ENCODE results near the gene WIZ.

- no peak for TF ChIP-seq SUZ12 (IDR thresholded peaks at IDR 0.05; ENCODE audit: unreplicated experiment)
- TF ChIP-seq HDAC2 (IDR thresholded peaks at IDR 0.05), result no peak
- no peak for TF ChIP-seq CEBPB (IDR thresholded peaks at IDR 0.05; ENCODE audit: borderline replicate concordance in 1 of 2, low read depth in 2 of 2, low read length in 2 of 2)
- TF ChIP-seq EZH2 (IDR thresholded peaks at IDR 0.05; ENCODE audit: borderline replicate concordance, control insufficient read depth, low read depth, low read length), result no peak
- no peak for TF ChIP-seq DPF2 (IDR thresholded peaks at IDR 0.05)
- no peak for TF ChIP-seq CTCF (IDR thresholded peaks at IDR 0.05 in 2 of 3, conservative IDR thresholded peaks at IDR 0.05 in 1 of 3; ENCODE audit: control insufficient read depth in 2 of 3, extremely low read depth in 1 of 3, insufficient read depth in 1 of 3, low read depth in 3 of 3, low read length in 3 of 3)
- TF ChIP-seq POLR2A (IDR thresholded peaks at IDR 0.05; ENCODE audit: low read depth, low read length), result no peak
- TF ChIP-seq NR2C2 (IDR thresholded peaks at IDR 0.05; ENCODE audit: borderline replicate concordance, control insufficient read depth, insufficient read length, low read depth), result no peak
Measured at GRCh38 chr19:15488489-15489226, 38.9 kb upstream of the WIZ start.
